ENCODE data around the gene UPK3BL1.
"Not testable (repeated sequence)": the region's sequence is repeated elsewhere in the genome, so short reads cannot be mapped to it uniquely, and the experiment has no call there.

Gene UPK3BL1

DNA sequence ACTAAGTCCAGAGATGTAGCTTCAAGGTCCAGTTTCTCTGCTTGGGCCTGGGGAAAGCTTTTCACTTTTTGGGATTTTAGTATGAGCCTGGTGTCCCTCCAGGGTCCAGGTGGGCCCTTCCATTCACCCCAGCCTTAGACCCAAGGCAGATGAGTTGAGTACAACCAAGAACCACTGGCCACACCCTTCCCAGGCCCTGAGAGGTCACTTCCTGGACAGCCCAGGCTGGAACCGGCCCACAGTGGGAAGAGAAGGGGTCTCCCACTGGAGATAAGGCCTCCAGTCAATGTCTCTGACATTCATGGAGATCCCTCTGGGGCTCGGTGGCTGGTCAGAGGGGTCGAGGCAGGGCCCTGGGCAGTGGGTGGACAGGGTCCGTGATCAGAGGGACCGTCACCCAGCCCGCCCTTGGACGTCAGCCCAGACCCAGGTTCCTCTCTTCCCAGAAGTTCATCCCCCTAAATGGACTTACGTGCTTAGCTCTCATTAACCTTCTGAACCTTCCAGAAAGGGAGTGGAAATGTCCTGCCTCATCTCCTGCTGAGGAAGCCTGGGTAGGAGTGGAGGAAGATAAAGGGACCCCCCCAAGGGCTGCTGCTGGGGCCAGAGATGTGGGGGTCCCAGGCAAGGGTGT lies 15.2 kb downstream of the UPK3BL1 start:
- not testable (repeated sequence) for FAIRE-seq

DNA sequence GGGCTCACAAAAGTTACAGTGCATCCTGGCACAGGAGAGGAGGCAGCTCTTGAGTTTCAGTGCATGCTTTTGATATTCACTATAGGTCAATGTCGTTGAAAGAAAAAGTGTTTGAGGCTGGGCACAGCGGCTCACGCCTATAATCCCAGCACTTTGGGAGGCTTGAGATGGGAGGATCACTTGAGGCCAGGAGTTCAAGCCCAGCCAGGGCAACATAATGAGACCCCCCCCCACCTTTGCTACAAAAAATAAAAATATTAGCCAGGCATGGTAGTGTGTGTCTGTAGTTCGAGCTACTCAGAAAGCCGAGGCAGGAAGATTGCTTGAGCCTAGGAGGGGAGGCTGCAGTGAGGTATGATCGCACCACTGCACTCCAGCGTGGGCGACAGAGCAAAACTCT lies 24.5 kb downstream of the UPK3BL1 start:
- FAIRE-seq: not testable (repeated sequence)

DNA sequence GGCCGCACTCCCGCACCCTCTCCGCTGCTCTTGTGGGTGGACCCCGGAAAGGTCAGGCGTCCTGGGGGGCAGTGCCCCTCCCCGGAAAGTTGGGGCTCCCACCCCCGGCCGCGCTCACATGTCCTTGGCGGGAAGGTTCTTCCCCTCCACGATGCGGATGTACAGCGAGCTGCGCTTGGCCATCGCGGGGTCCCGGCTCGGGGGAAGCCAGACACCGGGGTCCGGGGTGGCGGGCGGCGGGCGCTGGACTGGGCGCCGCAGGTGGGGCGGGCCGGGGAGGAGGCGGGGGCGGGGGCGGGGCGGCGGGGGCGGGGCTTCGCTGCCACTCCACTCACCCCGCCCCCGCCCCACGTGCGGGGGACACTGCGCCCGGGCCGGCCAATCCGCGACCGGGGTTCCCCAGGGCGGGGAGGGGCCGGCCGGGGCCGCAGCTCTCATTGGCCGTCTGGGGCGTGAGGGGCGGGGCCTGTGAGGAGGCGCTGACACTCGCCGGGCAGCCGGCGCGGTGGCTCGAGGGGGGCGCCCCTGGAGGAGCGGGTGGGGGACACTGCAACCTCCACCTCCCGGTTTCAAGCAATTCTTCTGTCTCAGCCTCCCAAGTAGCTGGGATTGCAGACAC lies 26.0 kb downstream of the UPK3BL1 start, which contains the start of gene RASA4:
RASA4 (minus strand) TSS at position 250 of the 619 bp plus-strand sequence; CDS start at position 183, 67 bp downstream.
- not testable (repeated sequence) for FAIRE-seq

DNA sequence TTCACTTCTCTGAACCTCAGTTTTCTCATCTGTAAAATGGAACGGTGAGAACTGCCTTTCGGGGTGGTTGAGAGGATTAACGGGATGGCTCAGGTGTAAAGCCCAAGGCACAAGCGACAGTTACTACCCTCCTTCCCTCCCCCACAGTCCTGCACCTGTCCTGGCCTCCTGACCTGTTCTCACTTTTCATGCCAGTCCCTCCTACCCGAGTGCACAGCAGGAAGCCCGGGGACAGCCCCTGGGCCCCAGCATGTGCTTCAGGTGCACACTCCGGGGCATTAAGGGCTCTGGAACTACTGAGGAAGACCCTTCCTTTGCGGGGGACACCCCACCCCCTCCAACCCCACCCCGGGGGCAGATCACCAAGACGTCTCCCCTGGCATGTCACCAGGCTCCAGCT lies 26.7 kb downstream of the UPK3BL1 start:
- not testable (repeated sequence) for FAIRE-seq

DNA sequence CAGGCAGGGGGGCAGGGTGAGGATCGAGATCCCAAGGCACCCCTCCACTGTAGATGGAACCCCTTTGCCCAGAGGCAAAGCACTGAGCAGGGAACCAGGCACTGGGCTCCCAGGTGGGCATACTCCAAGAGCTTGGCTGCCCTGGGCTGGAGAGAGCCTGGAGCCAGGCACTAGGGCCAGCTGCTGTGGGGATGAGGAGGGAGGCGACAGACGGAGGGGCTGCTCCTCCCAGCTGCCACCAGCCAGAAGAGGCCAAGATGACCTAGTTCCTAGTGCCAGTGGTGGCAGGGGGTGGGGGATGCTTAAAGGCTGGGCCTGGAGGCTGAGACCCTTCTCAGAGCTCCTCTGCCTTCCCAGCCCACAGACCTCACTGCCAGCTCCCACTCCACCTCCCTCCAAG lies 27.7 kb downstream of the UPK3BL1 start:
- not testable (repeated sequence) for FAIRE-seq

DNA sequence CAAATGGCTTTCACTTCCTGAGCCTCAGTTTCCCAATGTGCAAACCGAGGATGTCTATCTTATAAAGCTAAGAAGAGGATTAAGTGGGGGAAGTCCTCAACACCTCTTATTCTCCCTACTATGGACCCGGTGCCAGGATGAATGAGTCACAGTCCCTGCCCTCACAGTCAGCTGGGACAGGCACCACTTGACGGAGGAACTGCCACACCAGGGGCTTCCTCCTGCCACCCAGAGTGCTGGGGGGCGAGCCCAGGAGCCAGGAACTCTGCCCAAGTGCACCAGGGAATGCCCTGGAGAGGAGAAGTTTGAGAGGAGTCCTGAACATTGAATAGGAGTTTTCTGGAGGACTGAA lies 28.3 kb downstream of the UPK3BL1 start:
- FAIRE-seq: not testable (repeated sequence)

DNA sequence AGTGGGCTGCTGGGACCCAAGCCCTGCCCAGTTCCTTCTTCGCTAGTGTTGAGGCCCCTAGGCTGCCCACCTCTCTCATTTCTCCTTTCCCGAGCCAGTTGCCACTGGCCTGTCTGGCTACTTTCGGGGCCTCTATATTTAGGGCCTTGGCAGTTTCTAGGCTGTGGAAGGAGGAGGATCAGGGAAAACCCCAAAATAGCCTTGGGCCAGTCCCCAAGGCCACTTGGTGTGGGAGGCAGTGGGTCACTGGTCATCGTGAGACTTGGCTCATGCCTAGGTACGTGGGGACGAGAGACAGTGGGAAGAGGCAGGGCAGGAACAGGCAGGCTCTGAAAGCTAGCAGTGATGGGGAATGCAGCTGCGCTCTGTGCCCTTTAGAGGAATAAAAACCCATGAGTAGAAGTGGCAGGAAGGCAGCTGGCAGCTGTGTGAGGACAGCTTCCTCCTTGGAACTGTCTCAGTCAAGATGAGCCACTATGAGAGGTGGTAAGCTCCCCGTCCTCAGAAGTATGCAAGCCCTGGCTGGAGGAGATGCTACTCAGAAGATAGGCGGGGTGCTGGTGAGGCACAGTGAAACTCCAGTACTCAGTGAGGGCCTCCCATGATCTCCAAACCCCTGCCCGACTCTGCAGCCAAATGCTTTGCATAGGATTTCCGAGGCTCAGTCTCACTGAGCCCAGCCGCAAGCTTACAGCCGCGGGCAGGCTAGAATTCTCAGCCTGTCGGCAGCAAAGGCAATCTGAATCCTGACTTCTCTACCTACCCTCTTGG lies 28.8 kb downstream of the UPK3BL1 start:
- not testable (repeated sequence) for FAIRE-seq

DNA sequence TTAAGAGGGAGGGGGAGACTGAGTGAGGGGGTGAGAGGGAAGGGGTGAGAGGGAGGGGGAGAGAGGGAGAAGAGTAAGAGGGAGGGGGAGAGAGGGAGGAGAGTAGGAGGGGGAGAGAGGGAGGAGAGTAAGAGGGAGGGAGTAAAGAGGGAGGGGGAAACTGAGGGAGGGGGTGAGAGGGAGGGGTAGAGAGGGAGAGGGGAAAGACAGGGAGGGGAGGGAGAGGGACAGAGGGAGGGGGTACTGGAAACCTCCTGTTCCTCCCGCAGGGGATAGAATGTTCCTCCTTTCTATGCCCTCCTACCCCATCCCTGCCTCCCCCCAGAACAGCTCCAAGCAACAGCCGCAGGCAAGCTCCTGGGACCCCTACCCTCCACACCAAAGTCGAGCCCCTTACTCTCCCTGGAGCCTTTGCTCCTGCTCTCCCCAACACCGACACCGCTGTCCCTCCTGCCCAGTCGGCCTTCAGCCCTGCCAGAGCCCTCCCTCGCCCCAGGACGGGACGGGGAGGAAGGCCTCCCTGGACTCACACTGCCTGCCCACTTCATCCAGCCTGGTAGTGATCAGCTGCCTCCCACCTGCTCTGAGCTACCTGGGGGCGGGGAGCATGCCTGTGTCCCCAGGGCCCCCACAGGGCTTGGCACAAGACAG lies 30.8 kb downstream of the UPK3BL1 start:
- FAIRE-seq: not testable (repeated sequence)

DNA sequence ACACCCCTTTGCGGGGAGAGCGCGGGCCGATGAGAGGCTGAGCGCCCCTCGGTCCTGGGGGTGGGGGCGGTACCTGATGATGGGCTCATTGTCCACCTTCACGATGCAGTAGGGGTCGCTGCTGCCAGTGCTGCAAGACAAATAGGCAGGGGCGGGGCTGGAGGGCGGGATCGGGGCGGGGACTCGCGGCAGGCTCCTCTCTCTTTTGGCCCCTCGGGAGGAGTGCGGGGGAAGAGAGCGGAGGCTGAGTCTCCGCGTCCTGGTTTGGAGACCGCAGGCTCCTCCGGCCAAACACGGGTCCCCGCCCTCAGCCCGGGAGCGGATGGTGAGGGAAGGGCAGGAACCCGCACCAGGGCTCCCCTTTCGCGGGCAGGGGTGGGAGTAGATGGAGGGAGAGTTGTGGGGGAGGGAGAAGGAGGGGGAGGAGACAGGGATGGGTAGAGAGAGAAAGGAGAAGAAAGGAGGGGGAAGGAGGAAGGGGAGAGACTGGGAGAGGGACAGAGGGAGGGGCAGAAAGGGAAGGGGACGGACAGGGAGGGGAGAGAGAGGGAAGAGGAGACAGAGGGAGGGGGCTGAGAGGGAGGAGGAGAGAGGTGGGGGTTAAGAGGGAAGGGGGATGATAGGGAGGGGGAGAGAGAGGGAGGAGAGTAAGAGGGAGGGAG lies 31.4 kb downstream of the UPK3BL1 start:
- FAIRE-seq: not testable (repeated sequence)

DNA sequence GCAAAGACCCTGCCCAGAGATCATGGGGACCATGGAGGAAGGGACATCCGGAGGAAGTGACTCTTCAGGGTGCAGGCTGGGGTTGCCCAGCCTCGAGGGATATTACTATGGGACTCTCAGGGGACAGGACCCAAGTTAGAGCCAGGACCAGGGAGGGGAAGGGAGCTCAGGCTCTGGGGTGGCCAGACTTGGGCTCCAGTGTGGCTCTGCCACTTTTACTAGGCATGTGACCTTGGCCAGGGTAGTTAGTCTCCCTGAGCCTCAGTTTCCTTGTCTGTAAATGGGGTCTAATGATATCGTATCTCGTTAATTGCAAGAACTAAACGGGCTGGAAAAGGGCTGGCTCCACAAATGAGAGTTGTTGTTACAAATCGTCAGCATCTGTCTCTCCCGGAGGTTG lies 32.1 kb downstream of the UPK3BL1 start:
- not testable (repeated sequence) for FAIRE-seq

DNA sequence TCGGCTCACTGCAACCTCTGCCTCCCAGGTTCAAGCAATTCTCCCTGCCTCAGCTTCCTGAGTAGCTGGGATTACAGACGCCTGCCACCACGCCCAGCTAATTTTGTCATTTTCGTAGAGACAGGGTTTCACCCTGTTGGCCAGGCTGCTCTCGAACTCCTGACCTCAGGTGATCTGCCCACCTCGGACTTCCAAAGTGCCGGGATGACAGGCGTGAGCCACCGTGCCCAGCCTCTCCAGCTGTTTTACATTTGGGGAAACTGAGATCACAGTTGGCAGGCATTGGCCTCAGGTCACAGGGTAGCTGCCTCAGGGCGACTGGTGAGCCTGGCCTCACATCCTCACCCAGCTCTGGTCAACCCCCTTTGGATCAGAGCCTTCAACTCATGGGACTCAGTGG lies 32.9 kb downstream of the UPK3BL1 start:
- not testable (repeated sequence) for FAIRE-seq

DNA sequence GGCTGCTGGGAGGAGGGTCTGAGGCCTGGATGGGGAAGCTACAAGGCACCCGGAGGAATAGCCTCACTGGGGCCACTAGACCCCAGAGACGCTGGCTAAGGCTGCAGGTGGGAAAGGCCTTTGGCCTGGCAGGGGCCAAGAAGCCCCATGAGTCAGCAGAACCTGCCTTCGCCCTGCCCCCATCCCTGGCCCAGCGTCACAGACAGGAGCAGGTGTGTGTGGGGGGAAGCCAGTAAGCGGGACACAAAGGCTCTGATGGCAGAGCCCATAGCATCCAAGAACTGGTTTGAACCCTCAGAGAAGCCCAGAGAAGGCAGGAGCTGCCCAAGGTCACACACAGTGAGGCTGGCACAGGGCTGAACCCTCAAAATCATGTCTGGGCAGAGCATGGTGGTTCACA lies 35.7 kb downstream of the UPK3BL1 start:
- FAIRE-seq: not testable (repeated sequence)

DNA sequence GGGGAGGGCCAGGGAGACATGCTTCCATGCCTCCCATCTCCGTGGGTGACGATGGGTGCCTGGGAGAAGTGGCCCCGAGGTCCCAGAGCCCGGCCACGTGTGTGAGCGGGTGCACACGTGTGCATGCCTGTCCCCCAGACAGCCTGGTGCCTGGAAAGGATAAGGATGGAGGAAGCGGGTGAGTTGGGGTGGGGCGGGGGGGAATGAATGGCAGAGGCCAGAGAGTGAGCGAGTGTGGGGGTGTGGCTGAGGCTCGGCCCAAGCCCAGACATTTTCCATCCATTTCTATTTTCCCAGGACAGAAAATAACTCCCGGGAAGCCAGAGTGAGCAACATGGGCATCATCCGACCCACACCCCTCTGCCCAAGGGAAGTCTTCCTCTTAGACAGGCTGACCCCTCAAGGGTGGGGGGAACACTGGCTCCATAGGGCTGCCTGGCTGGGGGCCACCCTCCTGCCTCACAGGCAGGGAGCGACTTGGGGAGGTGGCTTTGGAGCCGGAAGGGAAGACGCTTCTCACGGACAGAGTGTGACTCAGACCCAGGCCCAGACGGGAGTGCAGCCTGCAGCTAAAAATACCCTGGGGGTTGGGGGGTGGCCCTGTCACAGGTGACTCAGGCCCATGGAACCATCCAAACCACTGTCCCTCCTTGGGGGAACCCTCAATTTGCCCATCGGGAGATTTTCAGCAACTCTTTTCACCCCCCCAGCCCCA lies 38.0 kb downstream of the UPK3BL1 start:
- FAIRE-seq: not testable (repeated sequence)

DNA sequence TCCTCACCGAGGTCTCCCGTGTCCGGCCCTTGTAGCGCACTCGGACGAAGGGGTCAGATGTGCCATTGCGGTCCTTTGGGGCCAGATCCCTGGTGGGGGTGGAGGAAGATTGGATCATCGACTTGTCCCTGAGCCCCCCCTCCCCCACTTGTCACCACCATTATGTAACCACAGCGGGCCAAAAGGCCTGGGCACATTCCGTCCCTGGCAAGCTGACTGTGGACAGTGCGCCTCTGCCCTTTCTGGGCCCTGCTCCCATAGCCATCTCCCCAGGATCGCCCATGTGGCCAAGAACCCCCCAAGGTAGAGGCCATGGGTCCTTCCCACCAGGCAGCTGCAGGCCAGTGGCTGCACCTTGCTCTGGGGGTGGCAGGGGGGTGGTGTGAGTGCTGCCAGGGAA lies 40.3 kb downstream of the UPK3BL1 start:
- not testable (repeated sequence) for FAIRE-seq

DNA sequence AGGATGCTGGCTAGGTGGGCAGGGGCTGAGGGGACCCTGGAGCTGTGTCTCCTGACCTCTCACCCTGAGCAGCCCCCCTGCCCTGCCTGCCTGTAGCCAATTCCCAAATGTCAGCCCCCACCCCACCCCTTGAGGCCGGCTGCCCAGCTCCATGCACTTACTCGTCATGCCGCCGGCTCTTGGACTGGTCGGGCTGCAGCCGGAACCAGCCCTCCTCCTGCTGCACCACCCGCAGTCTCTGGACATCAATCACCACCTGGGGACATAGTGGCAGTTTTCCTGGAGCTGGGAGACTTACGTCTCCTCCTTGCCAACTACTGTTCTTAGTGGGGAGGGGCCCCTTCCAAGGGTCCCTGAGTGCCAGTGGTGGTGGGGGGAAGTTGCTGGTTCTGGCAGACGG lies 42.9 kb downstream of the UPK3BL1 start:
- not testable (repeated sequence) for FAIRE-seq

DNA sequence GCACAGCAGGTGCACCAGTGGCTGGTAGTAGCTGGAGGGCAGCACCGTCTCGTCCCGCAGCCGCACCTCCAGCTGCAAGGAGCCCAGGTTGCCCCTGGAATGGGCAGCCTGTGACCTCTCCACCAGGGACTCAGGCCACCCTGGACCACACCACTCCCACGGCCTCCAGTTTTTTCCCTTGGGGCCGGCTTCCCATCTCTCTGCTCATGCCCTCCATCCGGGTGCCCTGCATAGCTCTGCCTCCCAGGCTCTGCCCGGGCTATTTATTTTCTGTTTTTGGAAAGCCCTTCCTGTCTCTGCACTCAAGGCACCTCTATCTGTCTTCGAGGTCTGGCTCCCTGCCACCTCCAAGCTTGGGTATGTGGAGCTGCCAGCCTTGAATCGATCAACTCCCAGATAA lies 46.6 kb downstream of the UPK3BL1 start:
- FAIRE-seq: not testable (repeated sequence)

DNA sequence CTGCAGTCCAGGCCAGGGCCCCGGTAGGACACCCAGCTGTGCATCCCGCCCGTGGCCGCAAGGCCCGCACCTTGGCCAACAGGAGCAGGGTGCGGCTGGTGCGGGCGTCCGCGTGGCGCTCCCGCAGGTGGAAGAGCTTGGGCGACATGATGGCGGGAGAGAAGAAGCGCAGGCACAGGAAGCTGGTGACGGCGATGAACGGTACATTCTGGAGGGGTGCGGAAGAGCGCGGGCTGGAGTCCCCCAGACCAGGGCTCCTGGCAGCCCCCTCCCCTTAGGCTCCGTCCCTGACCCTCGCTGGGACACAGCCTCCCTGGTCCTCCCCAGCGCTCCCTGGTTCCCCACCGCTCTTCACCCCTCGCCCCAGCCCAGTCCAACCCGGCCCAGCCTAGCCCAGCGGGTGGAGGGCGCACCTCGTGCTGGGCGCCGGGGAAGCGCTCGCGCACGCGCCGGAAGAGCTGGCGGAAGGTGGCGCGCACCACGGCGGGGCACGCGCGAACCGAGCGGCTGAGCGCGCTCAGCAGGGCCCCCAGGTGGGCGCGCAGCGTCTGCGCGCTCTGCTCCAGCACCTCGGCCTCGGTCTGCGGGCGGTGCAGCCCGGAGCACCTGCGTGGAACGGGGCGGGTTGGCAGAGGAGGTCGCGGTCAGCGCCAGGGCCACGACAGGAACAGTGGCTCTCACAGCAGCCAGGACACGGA lies 48.8 kb downstream of the UPK3BL1 start:
- not testable (repeated sequence) for FAIRE-seq

DNA sequence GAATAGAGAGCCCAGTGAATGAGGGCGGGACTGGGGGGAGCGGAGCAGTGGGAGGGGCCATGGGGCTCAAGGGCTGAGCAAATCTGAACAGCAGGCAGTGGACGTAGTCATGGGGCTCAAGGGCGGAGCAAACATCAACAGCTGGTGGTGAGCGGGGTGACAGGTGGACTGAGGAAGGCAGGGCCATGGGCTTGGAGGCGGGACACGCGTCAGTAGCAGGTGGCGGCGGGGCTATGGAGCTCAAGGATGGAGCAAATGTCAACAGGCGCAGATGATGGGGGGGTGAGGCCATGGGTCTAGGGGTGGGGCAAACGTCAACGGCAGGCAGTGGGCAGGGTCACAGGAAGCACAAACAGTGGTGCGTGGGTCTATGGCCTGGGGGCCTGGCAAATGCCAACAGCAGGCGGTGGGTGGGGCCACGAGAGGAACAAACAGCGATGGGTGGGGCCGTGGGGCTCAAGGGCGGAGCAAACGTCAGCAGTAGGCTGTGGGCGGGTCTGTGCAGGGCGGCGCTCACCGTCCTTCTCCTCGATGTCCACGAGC lies 50.0 kb downstream of the UPK3BL1 start:
- not testable (repeated sequence) for FAIRE-seq

DNA sequence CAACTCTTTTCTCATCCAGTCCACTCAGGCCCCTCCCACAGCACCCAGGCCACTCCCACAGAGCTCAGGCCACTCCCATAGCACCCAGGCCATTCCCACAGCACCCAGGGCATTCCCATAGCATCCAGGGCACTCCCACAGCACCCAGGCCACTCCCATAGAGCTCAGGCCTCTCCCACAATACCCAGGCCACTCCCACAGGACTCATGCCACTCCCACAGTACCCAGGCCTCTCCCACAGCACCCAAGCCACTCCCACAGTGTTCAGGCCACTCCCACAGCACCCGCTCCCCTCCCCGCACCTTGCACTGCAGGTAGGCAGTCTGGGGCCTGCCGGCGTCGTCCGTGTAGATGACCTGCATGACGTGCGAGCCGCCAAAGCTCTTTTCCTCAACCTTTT lies 52.7 kb downstream of the UPK3BL1 start:
- FAIRE-seq: not testable (repeated sequence)
